Sigmoid colon (tissue), 7 donors: ENCODE results near the gene CPT2. TPM values are rescaled to one million over a fixed set of nuclear protein-coding genes. Genes with fewer than 3 reads are reported as not detected.

Source experiments
- DNase-seq: peaks from one replicate; pipeline ENCODE4 v3.0.0-alpha.2; 2019
- H3K27ac ChIP-seq, 4 donors: fragments of 200-600 bp; sonication (generic); one replicate each; pipeline ENCODE4 v1.5.1; 2016 to 2019; ENCODE audit warnings: mild to moderate bottlenecking in 1 of 4
- H3K27me3 ChIP-seq, 3 donors: fragments of 200-600 bp; sonication (generic); one replicate each; pipeline ENCODE4 v1.5.1; 2019; ENCODE audit warnings: mild to moderate bottlenecking in 1 of 3
- H3K36me3 ChIP-seq, 4 donors: fragments of 200-600 bp; sonication (generic); one replicate each; pipeline ENCODE4 v1.5.1; 2016 to 2019
- H3K4me1 ChIP-seq, 4 donors: fragments of 200-600 bp; sonication (generic); one replicate each; pipeline ENCODE4 v1.5.1; 2017 to 2019
- H3K4me3 ChIP-seq, 4 donors: fragments of 200-600 bp; sonication (generic); one replicate each; pipeline ENCODE4 v1.5.1; 2017 to 2019; ENCODE audit warnings: mild to moderate bottlenecking in 2 of 4, moderate library complexity in 1 of 4
- H3K9me3 ChIP-seq, 4 donors: fragments of 200-600 bp in 3 of 4; sonication (generic) in 3 of 4; one replicate each; pipeline versions ENCODE4 v1.5.1 to v1.6.1; 2013 to 2019
- EP300 ChIP-seq, 4 donors: sonication (generic); formaldehyde crosslinking; IDR thresholded peaks; one replicate each; pipeline ENCODE4 v1.6.1; 2017; ENCODE audit warnings: antibody characterized with exemption in 4 of 4
- POLR2A ChIP-seq, 2 donors: fragments of 450-650 bp; IDR thresholded peaks; one replicate each; pipeline ENCODE4 v1.6.1; 2016; ENCODE audit warnings: antibody characterized with exemption in 2 of 2, mild to moderate bottlenecking in 2 of 2, moderate library complexity in 2 of 2
- POLR2AphosphoS5 ChIP-seq, 4 donors: sonication (generic); formaldehyde crosslinking; IDR thresholded peaks; one replicate each; pipeline ENCODE4 v1.6.1; 2017; ENCODE audit warnings: antibody characterized with exemption in 4 of 4
- WGBS, 2 donors: extraction: QIAGEN DNeasy Blood & Tissue Kit; methylation state at CpG; one replicate each; pipeline ENCODE4 v1.1.7; 2013; 5-methylcytosine and 5-hydroxymethylcytosine counted together
- intact Hi-C: fragments of 100-400 bp; cut with DNase I; formaldehyde crosslinking; loops from one replicate; pipeline ENCODE4 v1.15.1; 2023
- polyA plus RNA-seq, 3 donors: library from polyadenylated mRNA; stranded (reverse); fragments of 200-250 nt; gene quantifications; one replicate each; pipeline ENCODE4 v1.2.3, GENCODE V29; 2013
- total RNA-seq, 4 donors: library from RNA; depleted of rRNA; stranded (reverse); fragments of >200 nt; gene quantifications; one replicate each; pipeline ENCODE4 v1.1.0, GENCODE V29; 2016
- TF ChIP-seq, protein P1 (sequence below), 4 experiments: fragments of 450-650 bp in 3 of 4; fragments of 200-600 bp in 1 of 4; IDR thresholded peaks; one replicate each; pipeline ENCODE4 v1.5.1; 2016 to 2019; ENCODE audit warnings: antibody characterized with exemption in 4 of 4, mild to moderate bottlenecking in 3 of 4, moderate library complexity in 2 of 4
- donor health status: healthy with polysubstance abuse.
- donor health status: Bipolar disorder and iron deficiency.
- donor health status: healthy.

Gene CPT2
- total and polyA plus RNA-seq, 7 donors: 8.0 to 78.8 (median 14.1) TPM

DNA sequence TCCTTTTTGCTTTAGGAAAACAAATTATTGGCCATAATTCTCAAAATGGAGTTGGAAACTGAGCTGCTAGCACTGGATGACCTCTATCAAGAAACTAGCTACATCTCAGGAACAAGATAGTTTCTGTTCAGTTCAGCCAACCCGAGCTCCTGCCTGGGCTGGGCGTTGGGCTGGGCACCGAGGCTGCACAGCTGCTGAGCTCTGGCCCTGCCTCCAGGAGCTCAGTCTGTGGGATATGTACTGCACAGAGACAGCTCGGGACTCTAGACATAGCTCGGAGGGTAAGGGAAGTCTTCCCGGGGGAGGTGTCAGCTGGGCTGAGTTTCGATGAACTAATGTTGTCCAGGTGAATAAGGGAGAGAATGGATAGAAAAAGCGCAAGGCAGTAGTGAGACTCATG lies 29.7 kb upstream of the CPT2 start:
- intact Hi-C loops: no loop called here
- Histone ChIP-seq H3K4me1 (peaks cover 0 to 5% (median 2%) of the 10 kb centered on the region in 4 donors), H3K9me3 (no peaks in the 10 kb centered on the region), H3K27me3 (no peaks in the 10 kb centered on the region), H3K4me3 (no peak overlapping the region), H3K36me3 (no peaks in the 10 kb centered on the region), H3K27ac (no peak overlapping the region)
- no peak for DNase-seq
- no peak for TF ChIP-seq POLR2A (IDR thresholded peaks at IDR 0.05)
- TF ChIP-seq EP300 (IDR thresholded peaks at IDR 0.05): no peak
- TF ChIP-seq, protein P1, sequence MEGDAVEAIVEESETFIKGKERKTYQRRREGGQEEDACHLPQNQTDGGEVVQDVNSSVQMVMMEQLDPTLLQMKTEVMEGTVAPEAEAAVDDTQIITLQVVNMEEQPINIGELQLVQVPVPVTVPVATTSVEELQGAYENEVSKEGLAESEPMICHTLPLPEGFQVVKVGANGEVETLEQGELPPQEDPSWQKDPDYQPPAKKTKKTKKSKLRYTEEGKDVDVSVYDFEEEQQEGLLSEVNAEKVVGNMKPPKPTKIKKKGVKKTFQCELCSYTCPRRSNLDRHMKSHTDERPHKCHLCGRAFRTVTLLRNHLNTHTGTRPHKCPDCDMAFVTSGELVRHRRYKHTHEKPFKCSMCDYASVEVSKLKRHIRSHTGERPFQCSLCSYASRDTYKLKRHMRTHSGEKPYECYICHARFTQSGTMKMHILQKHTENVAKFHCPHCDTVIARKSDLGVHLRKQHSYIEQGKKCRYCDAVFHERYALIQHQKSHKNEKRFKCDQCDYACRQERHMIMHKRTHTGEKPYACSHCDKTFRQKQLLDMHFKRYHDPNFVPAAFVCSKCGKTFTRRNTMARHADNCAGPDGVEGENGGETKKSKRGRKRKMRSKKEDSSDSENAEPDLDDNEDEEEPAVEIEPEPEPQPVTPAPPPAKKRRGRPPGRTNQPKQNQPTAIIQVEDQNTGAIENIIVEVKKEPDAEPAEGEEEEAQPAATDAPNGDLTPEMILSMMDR (IDR thresholded peaks at IDR 0.05): no peak
- TF ChIP-seq POLR2AphosphoS5 (IDR thresholded peaks at IDR 0.05): no peak
- WGBS, 2 donors: 68 to 73% methylated on average over 8 of the region's 8 CpGs

DNA sequence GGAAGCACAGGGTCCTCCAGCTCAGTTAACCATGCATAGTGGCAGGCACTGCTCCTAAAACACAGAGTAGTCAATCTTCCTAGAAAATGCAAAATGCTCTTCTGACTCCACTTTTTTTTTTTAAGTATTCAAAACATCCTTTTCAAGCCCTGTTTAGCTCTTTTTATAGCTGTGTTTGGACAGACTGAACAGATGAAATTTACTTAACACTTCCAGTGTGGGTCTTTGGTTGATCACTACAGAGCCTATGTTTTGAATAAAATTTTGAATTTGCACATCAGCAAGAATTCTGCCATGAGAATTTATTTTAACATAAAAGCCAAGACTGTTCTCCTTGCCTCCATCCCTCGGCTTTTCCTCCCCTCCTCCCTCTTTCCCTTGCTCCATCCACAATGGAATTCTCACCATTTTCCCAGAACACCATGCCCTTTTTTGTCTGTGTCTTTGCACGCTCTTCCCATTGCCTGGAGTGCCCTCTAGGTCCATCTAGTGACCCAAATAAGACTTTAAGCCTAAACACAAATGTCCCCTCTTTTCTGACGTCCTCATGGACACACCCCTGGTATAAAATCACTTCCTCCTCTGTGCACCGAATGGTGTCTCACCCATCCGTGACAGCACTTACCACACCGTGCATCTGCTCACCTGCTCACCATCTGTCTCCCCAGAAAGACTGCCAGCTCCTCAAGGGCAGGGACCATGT lies 24.0 kb upstream of the CPT2 start:
- Histone ChIP-seq H3K27ac (peak overlapping the region in 3 of 4 donors; percentile 0 to 59 (median 50)), H3K4me1 (peaks cover 0 to 42% (median 32%) of the 10 kb centered on the region in 4 donors), H3K9me3 (no peaks in the 10 kb centered on the region), H3K27me3 (no peaks in the 10 kb centered on the region), H3K4me3 (no peak overlapping the region), H3K36me3 (no peaks in the 10 kb centered on the region)
- 15 to 33% methylated on average over 6 of the region's 6 CpGs for WGBS, 2 donors
- no peak for DNase-seq
- TF ChIP-seq POLR2AphosphoS5 (IDR thresholded peaks at IDR 0.05): peak in 2 of 4 donors; percentile 14 to 36
- TF ChIP-seq EP300 (IDR thresholded peaks at IDR 0.05): no peak
- intact Hi-C loops: loop anchor here (10.0 kb wide), 1 partner anchor 68 kb away; no protein-coding TSS in a partner anchor

DNA sequence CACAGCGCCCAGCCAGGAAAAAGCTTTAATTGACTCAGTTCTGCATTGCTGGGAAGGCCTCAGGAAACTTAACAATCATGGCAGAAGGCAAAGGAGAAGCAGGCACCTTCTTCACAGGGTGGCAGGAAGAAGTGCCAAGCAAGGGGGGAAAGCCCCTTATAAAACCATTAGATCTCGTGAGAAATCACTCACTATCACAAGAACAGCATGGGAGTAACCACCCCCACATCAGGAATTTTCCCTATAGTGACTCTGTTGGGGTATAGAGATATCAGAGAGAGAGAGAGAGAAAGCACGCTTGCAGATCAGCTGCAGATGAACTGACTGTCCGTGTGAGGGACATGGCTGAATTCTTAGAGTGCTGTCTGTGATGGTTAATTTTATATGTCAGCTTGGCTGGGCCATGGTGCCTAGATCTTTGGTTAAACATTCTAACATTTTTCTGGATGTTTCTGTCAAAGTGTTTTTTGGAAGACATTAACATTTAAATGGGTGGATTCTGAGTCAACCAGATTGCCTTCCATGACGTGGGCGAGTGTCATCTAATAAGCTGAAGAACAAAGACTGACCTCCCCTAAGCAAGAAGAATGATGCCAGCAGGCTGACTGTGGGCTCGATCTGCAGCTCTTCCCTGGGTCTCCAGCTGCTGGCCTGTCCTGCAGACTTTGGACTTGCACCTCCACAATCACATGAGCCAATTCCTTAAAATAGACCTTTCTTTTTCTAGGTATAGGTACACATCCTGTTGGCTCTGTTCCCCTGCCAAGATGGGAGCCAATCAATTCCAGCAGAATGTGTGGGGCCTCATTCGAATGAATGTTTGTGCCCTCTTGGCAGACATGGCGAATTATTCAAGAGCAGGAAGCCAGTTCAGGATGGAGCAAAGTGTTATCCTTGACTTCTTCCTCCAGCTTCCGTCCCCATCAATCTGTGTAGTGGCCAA lies 21.4 kb upstream of the CPT2 start:
- 66 to 72% methylated on average over 10 of the region's 10 CpGs for WGBS, 2 donors
- no peak for DNase-seq
- Histone ChIP-seq H3K4me3 (no peak overlapping the region), H3K27ac (peak overlapping the region in 2 of 4 donors; percentile 62 to 67), H3K27me3 (no peaks in the 10 kb centered on the region), H3K36me3 (no peaks in the 10 kb centered on the region), H3K4me1 (peaks cover 0 to 42% (median 33%) of the 10 kb centered on the region in 4 donors), H3K9me3 (no peaks in the 10 kb centered on the region)
- intact Hi-C loops: loop anchor here (5.0 to 10.0 kb wide), 2 partner anchors 70 to 163 kb away; no protein-coding TSS in a partner anchor
- TF ChIP-seq, protein P1 (IDR thresholded peaks at IDR 0.05): no peak
- TF ChIP-seq POLR2AphosphoS5 (IDR thresholded peaks at IDR 0.05) (no peak), POLR2A (IDR thresholded peaks at IDR 0.05) (no peak), EP300 (IDR thresholded peaks at IDR 0.05) (no peak)

DNA sequence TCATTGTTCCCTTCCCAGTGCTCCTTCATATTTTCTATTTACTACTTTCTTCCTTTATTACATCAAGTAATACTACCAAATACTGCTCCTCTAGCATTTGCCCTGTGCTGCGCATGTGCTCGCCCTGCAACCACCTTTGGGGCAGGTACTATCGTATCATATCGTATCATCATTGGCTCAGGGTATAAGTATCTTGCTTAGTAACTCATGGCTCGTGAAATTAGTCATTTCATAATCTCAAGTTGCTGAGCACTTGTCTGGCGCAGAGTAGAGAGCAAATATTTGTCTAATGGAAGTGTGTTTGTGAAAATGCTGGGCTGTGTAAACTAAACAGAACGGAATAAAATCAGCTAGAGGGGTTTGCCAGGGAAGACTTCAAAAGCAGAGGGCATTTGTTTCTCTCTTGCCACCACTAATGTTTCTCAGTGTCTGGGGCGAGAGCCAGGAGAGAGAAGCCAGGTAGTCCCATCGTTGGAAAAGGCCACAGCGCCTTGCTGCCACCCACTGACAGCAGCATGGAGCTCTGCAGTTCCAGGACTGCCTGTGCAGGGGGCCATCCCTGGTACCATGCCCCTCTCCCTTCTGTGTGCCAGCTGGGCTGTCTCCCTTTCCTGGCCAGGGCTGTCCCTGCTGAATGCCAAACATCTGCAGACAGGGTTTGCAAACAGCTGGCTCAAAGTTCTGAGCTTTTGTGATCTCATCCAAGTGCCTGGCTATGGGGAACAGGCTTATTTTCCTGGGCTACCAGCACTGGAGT lies 20.0 kb upstream of the CPT2 start:
- WGBS, 2 donors: 58 to 69% methylated on average over 10 of the region's 10 CpGs
- Histone ChIP-seq H3K27me3 (no peaks in the 10 kb centered on the region), H3K4me3 (no peak overlapping the region), H3K9me3 (no peaks in the 10 kb centered on the region), H3K36me3 (no peaks in the 10 kb centered on the region), H3K27ac (peak overlapping the region in 3 of 4 donors; percentile 62 to 67 (median 62)), H3K4me1 (peaks cover 0 to 40% (median 33%) of the 10 kb centered on the region in 4 donors)
- DNase-seq: peak; percentile 81
- intact Hi-C loops: loop anchor here (2.0 to 10.0 kb wide), 3 partner anchors 72 to 164 kb away; partner anchors contain the start of gene PODN
- TF ChIP-seq EP300 (IDR thresholded peaks at IDR 0.05) (no peak), POLR2AphosphoS5 (IDR thresholded peaks at IDR 0.05) (peak in 1 of 4 donors; percentile 38), POLR2A (IDR thresholded peaks at IDR 0.05) (no peak)
- TF ChIP-seq, protein P1 (IDR thresholded peaks at IDR 0.05): peak in 3 of 4 experiments; percentile 19 to 41 (median 41)
